ENCODE measurements around the gene CACHD1.

DNA sequence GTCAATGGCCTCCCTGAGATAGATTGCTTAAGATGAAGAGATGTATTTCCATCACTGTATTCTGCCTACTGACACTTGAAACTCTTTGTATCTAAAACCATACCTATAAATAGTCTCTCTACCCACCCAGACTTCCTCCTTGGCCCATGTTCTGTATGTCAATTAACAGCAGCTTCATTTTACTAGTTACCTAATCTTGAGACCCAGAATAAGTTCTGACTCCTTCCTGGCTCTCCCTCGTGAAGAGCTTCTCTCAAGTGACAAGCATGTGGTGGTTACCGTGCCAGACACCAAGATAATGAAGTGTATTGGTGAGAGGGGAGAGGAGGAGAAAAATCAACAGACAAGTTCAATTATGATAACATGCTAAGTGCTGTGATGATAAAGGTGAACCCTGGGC lies 146.1 kb downstream of the CACHD1 start:
- TF ChIP-seq CTCF (IDR thresholded peaks at IDR 0.05) (no peak), POLR2A (IDR thresholded peaks at IDR 0.05) (no peak)
